Activated CD8-positive, alpha-beta memory T cell treated with anti-CD3 and anti-CD28 coated beads, Interleukin-2, amount 10 ng/mL, durations not matched to agents 7 days and 5 days (primary cell): ENCODE measurements around the gene TTLL6. TPM values are rescaled to one million over a fixed set of nuclear protein-coding genes. Genes with fewer than 3 reads are reported as not detected.

Source experiments
- ATAC-seq: fragments of 150-1000 bp; cut with Tn5 transposase; one replicate; pipeline ENCODE4 v1.10.0; 2021; ENCODE audit warnings: moderate library complexity
- CTCF ChIA-PET: fragments of 350-600 bp; sonication (Branson Sonifier 250); formaldehyde crosslinking; loops from one replicate; lab custom pipeline; 2021; ENCODE audit warnings: antibody characterized with exemption; lab: Charles Lee
- DNase-seq: peaks from one replicate; pipeline ENCODE4 v3.0.0-alpha.2; 2020
- H3K27ac Mint-ChIP-seq: one replicate; pipeline ENCODE4 v1.8.0; 2021; ENCODE audit warnings: mild to moderate bottlenecking, mixed read lengths
- H3K27me3 Mint-ChIP-seq: one replicate; pipeline ENCODE4 v1.8.0; 2021; ENCODE audit warnings: mixed read lengths
- H3K36me3 Mint-ChIP-seq: one replicate; pipeline ENCODE4 v1.8.0; 2021; ENCODE audit warnings: mild to moderate bottlenecking, mixed read lengths
- H3K4me1 Mint-ChIP-seq: one replicate; pipeline ENCODE4 v1.8.0; 2021; ENCODE audit warnings: mixed read lengths
- H3K4me3 Mint-ChIP-seq: one replicate; pipeline ENCODE4 v1.8.0; 2021; ENCODE audit warnings: mild to moderate bottlenecking, moderate library complexity, mixed read lengths
- H3K9me3 Mint-ChIP-seq: one replicate; pipeline ENCODE4 v1.8.0; 2022; ENCODE audit warnings: low read depth, mixed read lengths
- total RNA-seq, 2 experiments: library from RNA; stranded (reverse); gene quantifications; one replicate each; pipeline ENCODE4 v1.2.3, GENCODE V29; 2021

Gene TTLL6
- total RNA-seq, 2 experiments from 2014 or later: not detected

- CTCF ChIA-PET: interaction anchor here (1.2 to 2.0 kb wide), 3 partner anchors 30 to 82 kb away, joined by 3 to 17 read pairs (median 3); no protein-coding TSS in a partner anchor
- peak overlapping the region; percentile 5 for H3K27ac Mint-ChIP-seq
These were observed 63.1 kb downstream of the TTLL6 start for GRCh38 chr17:48753794-48754499.

GRCh38 chr17:48752399-48753288 is 64.4 kb downstream of the TTLL6 start:
- Mint-ChIP-seq H3K9me3 (no peaks in the 10 kb centered on the region), H3K27ac (no peak overlapping the region), H3K27me3 (peaks cover 90% of the 10 kb centered on the region), H3K4me3 (no peak overlapping the region), H3K4me1 (no peaks in the 10 kb centered on the region), H3K36me3 (no peaks in the 10 kb centered on the region)
- ATAC-seq (no peak), DNase-seq (no peak)
- CTCF ChIA-PET: interaction anchor here (1.2 to 2.0 kb wide), 3 partner anchors 28 to 81 kb away, joined by 3 to 17 read pairs (median 3); no protein-coding TSS in a partner anchor

More at GRCh38 chr17:48753794-48754499, 63.1 kb downstream of the TTLL6 start:
- Mint-ChIP-seq H3K9me3 (no peaks in the 10 kb centered on the region), H3K27me3 (peaks cover 92% of the 10 kb centered on the region), H3K36me3 (no peaks in the 10 kb centered on the region), H3K4me3 (no peak overlapping the region), H3K4me1 (no peaks in the 10 kb centered on the region)
- no peak for ATAC-seq
- no peak for DNase-seq

GRCh38 chr17:48751733-48752398 is 65.2 kb downstream of the TTLL6 start:
- CTCF ChIA-PET: interaction anchor here (1.1 to 3.2 kb wide), 6 partner anchors 25 to 281 kb away, joined by 3 to 20 read pairs (median 6); partner anchors contain the start of gene HOXB13
- H3K9me3 Mint-ChIP-seq: no peaks in the 10 kb centered on the region
- H3K4me1 Mint-ChIP-seq: no peaks in the 10 kb centered on the region
- no peak overlapping the region for H3K4me3 Mint-ChIP-seq
- no peak for DNase-seq
- peaks cover 91% of the 10 kb centered on the region for H3K27me3 Mint-ChIP-seq
- no peaks in the 10 kb centered on the region for H3K36me3 Mint-ChIP-seq
- H3K27ac Mint-ChIP-seq: no peak overlapping the region
- ATAC-seq: no peak

GRCh38 chr17:48751172-48751571 is 65.9 kb downstream of the TTLL6 start:
- Mint-ChIP-seq H3K9me3 (no peaks in the 10 kb centered on the region), H3K4me1 (peaks cover 1% of the 10 kb centered on the region), H3K27me3 (peaks cover 92% of the 10 kb centered on the region), H3K36me3 (no peaks in the 10 kb centered on the region), H3K27ac (no peak overlapping the region), H3K4me3 (no peak overlapping the region)
- ATAC-seq (no peak), DNase-seq (no peak)
- CTCF ChIA-PET: interaction anchor here (0.7 to 3.2 kb wide), 10 partner anchors 24 to 281 kb away, joined by 3 to 20 read pairs (median 4); partner anchors contain the start of genes HOXB13 and PRAC1

GRCh38 chr17:48749621-48750553 is 67.1 kb downstream of the TTLL6 start:
- no peaks in the 10 kb centered on the region for H3K9me3 Mint-ChIP-seq
- no peaks in the 10 kb centered on the region for H3K36me3 Mint-ChIP-seq
- peaks cover 4% of the 10 kb centered on the region for H3K4me1 Mint-ChIP-seq
- peaks cover 92% of the 10 kb centered on the region for H3K27me3 Mint-ChIP-seq
- no peak overlapping the region for H3K4me3 Mint-ChIP-seq
- CTCF ChIA-PET: interaction anchor here (0.8 to 3.2 kb wide), 11 partner anchors 8 to 131 kb away, joined by 3 to 20 read pairs (median 4); partner anchors contain the start of genes HOXB13 and PRAC1
- no peak for DNase-seq
- H3K27ac Mint-ChIP-seq: no peak overlapping the region
- ATAC-seq: no peak

GRCh38 chr17:48748718-48749566 is 68.1 kb downstream of the TTLL6 start:
- H3K36me3 Mint-ChIP-seq: no peaks in the 10 kb centered on the region
- H3K9me3 Mint-ChIP-seq: no peaks in the 10 kb centered on the region
- CTCF ChIA-PET: interaction anchor here (1.0 to 3.2 kb wide), 6 partner anchors 9 to 42 kb away, joined by 3 to 11 read pairs (median 6); partner anchors contain the start of gene HOXB13
- no peak overlapping the region for H3K27ac Mint-ChIP-seq
- peaks cover 4% of the 10 kb centered on the region for H3K4me1 Mint-ChIP-seq
- no peak for DNase-seq
- H3K27me3 Mint-ChIP-seq: peaks cover 92% of the 10 kb centered on the region
- H3K4me3 Mint-ChIP-seq: no peak overlapping the region
- no peak for ATAC-seq

- Mint-ChIP-seq H3K27me3 (peaks cover 92% of the 10 kb centered on the region), H3K36me3 (no peaks in the 10 kb centered on the region), H3K27ac (no peak overlapping the region), H3K4me3 (no peak overlapping the region), H3K4me1 (peaks cover 4% of the 10 kb centered on the region), H3K9me3 (no peaks in the 10 kb centered on the region)
- CTCF ChIA-PET: interaction anchor here (2.4 to 2.9 kb wide), 2 partner anchors 10 to 23 kb away, joined by 8 to 11 read pairs; no protein-coding TSS in a partner anchor
- ATAC-seq (no peak), DNase-seq (no peak)
These were observed 69.3 kb downstream of the TTLL6 start for GRCh38 chr17:48747445-48748363.

- no peak overlapping the region for H3K27ac Mint-ChIP-seq
- ATAC-seq (no peak), DNase-seq (no peak)
- CTCF ChIA-PET: interaction anchor here (2.0 to 2.9 kb wide), 2 partner anchors 22 to 132 kb away, joined by 6 to 11 read pairs; no protein-coding TSS in a partner anchor
- no peak overlapping the region for H3K4me3 Mint-ChIP-seq
- H3K9me3 Mint-ChIP-seq: no peaks in the 10 kb centered on the region
- peaks cover 92% of the 10 kb centered on the region for H3K27me3 Mint-ChIP-seq
- H3K36me3 Mint-ChIP-seq: no peaks in the 10 kb centered on the region
- H3K4me1 Mint-ChIP-seq: peaks cover 4% of the 10 kb centered on the region
These were observed 70.0 kb downstream of the TTLL6 start for GRCh38 chr17:48746916-48747444.

GRCh38 chr17:48745381-48746275 is 71.4 kb downstream of the TTLL6 start:
- Mint-ChIP-seq H3K27ac (no peak overlapping the region), H3K36me3 (no peaks in the 10 kb centered on the region), H3K9me3 (no peaks in the 10 kb centered on the region), H3K27me3 (peaks cover 92% of the 10 kb centered on the region), H3K4me3 (no peak overlapping the region), H3K4me1 (peaks cover 4% of the 10 kb centered on the region)
- ATAC-seq: no peak
- CTCF ChIA-PET: interaction anchor here (0.8 to 4.7 kb wide), 8 partner anchors 8 to 140 kb away, joined by 3 to 37 read pairs (median 6); partner anchors contain the start of genes HOXB13, PRAC1 and PRAC2
- DNase-seq: no peak
